NCI-H2227 (cell line): ENCODE data around the gene OPA3.
"Not testable (repeated sequence)": the region's sequence is repeated elsewhere in the genome, so short reads cannot be mapped to it uniquely, and the experiment has no call there.

Source experiments
- DNase-seq: peaks from one replicate; lab custom pipeline; 2025; ENCODE audit not compliant: unreplicated experiment; lab: John Stamatoyannopoulos, UW

OPA3 gene

DNA sequence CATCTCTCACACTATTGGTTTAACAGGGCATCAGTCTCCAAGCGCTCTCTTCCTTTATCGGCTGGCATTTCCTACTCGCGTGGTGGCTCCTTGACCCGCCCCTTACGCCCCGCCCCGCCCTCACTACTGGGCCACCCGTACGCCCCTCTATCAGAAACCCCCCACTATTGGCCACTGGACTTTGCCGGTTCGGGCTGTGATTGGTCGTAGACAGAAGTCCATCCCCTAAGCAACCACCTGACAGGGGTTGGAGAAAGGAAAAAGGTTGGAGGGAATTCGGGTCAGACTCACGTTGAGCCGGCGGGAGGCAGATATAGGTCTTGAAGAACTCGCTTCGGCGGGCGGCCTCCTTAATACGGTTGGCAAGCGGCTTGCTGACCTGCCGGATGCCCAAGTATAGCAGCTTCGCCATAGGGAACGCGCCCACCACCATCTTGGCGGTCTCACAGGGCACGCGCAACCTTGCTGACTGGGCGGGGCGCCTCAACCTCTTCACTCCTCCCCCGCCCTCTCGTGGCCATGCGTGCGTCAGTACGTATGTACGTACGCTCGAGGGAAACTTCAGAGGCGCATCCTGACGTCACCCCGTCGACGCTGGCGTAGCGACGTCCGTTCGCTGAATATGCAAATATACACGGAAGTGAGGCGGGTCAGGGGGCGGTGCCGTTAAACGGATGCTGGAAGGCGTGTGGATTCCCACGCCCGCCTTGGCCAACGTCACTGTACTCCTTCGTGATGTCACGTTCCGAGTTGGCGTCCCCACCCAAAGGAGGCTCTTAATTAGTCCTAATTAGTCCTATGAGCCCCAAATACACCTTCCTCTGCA is at the start of gene OPA3:
Gene OPA3, minus strand, starts transcription at position 471 of the 826 bp plus-strand sequence. Its CDS starts 38 bp downstream, at position 433.
- DNase-seq, result peak; percentile 99

- peak; percentile 51 for DNase-seq
Measured at GRCh38 chr19:45632468-45633196, 48.0 kb upstream of the OPA3 start.

DNA sequence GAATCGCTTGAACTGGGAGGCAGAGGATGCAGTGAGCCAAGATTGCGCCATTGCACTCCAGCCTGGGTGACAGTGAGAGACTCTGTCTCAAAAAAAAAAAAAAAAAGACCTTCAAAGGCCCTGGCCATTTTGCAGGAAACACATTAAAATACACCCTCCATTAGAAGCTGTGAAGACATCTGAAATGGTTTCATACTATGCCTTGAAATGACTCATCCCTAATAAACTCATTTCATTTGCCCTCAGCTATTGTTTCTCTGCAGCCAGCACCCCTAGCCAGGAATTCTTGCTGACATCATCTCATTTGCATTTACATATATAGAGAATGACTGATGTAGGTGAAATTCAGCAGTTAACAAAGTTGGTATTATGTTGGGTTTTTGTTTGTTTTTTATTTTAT is 45.9 kb upstream of the OPA3 start:
- no peak for DNase-seq

DNA sequence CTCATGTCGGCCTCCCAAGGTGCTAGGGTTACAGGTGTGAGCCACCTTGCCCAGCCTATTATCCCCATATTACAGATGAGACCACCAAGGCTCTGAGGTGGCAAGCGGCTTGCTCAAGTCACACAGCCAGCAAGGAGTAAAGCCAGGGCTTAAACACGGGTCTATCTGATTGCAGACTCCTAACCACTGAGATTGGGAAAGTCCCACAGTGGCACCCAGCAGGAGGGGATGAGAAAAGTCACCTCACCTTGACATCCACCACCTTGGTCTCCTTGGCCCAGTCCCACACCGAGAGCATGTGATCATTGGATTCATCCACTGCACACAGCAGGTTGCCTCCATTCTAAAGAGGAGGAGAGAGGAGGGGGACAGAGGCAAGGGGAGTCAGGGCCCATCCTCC is 45.1 kb upstream of the OPA3 start:
- DNase-seq, result no peak

- DNase-seq, result not testable (repeated sequence)
Measured at GRCh38 chr19:45628219-45628618, 43.6 kb upstream of the OPA3 start.

DNA sequence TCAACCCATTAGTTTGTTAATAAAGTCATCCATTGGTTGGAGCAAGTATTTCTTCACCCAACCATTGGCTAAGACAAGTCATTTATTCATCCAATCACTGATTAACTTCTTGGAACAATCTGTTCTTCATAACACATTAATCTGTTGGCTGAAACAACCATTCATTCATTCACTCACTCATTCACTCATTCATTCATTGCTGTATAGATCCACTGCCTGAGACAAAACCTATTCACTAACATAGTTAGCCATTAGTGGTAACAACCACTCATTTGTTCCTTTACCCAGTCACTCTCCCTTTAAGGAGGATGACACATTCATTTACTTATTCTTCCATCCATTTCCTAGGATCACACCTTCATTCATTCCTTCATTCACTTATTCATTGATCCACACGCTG is 39.4 kb upstream of the OPA3 start:
- DNase-seq, result no peak

DNA sequence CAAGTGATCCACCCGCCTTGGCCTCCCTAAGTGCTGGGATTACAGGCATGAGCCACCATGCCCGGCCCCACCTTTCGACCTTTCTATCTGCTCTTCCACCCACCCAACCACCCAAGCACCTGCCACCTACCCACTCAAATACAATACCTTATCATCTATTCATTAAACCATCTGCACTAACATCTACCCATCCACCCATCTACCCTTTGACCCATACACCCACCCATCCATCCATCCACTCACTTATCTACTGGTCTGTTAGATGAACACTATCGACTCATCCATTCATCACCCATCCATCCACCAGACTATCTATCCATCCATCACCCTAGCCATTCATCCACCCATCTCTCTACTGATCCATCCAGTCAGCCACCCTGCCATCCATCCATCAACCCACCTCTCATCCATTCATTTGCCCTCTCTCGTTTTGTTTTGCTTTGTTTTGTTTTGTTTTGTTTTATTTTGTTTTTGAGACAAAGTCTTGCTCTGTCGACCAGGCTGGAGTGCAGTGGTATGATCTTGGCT is 37.4 kb upstream of the OPA3 start:
- no peak for DNase-seq

GRCh38 chr19:45621389-45621788 is 36.8 kb upstream of the OPA3 start:
- no peak for DNase-seq

DNA sequence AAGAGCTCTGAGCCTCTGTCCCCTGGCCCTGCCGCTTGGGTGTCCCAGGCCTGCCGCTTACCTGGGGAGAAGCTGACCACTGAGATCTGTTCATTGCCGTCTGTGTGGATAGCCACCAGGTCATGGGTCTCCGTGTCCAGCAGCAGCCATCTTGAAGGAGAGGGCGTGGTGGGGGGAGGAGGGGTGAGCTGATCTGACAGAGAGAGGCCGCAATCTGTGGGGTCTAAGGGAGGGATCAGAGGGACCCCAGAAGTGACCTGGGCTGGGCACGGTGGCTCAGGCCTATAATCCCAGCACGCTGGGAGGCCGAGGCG is 32.1 kb upstream of the OPA3 start:
- no peak for DNase-seq

- DNase-seq, result peak; percentile 62
Measured at GRCh38 chr19:45615795-45616703, 31.4 kb upstream of the OPA3 start.

DNA sequence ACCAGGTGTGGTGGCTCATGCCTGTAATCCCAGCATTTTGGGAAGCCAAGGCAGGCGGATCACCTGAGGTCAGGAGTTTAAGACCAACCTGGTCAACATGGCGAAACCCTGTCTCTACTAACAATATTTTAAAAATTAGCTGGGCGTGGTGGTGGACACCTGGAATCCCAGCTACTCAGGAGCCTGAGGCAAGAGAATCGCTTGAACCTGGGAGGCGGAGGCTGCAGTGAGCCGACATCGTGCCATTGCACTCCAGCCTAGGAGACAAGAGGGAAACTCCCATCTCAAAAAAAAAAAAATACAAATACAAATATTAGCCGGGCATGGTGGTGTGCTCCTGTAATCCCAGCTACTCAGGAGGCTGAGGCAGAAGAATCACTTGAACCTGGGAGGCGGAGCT is 30.5 kb upstream of the OPA3 start:
- not testable (repeated sequence) for DNase-seq

- DNase-seq, result no peak
Measured at GRCh38 chr19:45613926-45614725, 29.5 kb upstream of the OPA3 start.

DNA sequence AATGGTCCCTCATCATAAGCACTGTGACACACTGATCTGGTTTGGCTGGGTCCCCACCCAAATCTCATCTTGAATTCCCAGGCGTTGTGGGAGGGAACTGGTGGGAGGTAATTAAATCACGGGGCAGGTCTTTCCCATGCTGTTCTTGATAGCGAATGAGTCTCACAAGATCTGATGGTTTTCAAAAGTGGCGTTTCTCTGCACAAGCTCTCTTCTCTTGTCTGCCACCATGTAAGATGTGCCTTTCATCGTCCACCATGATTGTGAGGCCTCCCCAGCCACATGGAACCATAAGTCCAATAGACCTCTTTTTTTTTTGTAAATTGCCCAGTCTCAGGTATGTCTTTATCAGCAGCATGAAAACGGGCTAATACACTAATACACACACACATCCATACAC is 24.3 kb upstream of the OPA3 start:
- DNase-seq, result no peak

DNA sequence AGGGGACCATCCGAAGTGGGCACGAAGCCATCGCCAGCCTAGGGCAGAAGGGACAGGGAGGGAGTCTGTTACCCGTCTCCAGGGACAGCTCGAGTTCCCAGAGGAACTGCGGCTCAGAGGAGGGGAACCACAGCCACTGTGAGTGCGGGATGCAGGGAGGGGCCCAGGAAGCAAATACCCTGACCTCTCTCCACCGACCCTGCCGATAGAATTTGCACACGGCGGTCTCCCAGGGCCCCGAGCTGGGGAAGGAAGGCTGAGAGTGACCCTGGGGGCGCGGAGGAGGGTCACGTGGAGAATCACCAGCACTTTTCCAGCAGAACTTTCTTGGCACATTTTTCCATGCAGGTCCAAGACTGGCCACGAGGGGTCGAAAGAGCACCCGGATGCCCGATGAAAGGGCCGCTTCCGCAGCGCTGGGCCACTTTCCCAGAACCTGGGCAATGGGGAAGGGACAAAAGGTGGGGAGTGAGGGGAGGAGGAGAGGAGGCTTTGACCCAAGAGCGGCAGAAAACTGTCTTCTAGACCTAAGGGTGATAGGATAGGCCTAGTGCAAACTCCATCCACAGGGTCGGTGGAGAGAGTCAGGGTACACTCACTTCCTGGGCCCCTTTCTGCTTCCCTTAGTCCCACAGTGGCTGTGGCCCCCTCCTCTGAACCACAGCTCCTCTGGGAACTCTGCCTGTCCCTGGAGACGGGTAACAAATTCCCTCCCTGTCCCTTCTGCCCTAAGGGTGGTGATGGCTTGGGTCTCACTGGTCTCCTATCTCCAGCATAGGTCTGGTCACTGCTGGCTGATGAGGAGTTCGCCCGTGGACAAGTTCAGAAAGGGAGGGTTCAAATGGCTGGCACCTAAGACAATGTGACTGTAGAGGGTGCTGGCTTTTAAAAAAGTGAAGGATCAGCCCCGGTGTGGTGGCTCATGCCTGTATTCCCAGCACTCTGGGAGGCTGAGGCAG is 22.7 kb upstream of the OPA3 start:
- DNase-seq, result peak; percentile 65

- peak; percentile 41 for DNase-seq
Measured at GRCh38 chr19:45601524-45602374, 17.1 kb upstream of the OPA3 start, which contains the start of gene GPR4. Gene GPR4 (minus strand): TSS chr19:45602212. CDS start chr19:45591866, 10,346 bp downstream.

DNA sequence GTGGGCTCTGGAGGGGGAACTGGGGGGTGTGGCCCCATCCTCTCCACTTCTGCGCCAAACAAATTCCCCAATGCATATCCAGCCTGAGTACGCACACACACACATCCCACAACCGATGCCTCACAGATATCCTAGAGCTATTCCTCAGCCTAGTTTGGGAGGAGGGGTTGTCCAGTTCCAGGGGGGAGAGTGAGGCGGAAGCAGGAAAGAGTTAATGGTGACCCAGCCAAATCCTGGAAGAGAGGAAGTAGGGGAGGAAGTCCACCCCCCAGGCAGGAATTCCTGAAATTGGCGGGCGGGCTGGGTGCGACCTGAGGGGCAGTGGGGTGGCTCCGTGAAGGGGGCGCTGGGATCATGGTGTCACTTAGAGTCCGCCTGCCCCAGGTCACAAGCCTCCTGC is 16.5 kb upstream of the OPA3 start:
- no peak for DNase-seq

GRCh38 chr19:45600340-45600885 is 15.8 kb upstream of the OPA3 start:
- no peak for DNase-seq

GRCh38 chr19:45599286-45599685 is 14.7 kb upstream of the OPA3 start:
- no peak for DNase-seq
